GM18517 (cell line): ENCODE data around the gene VSIG4.
A peak's percentile ranks its signal among the peaks of the same experiment; 100 is the strongest.

Experiments
- ATAC-seq: cut with Tn5 transposase; IDR thresholded peaks from one replicate; pipeline ENCODE4 v1.9.1; 2021; ENCODE audit warnings: mild to moderate bottlenecking, moderate library complexity; ENCODE audit not compliant: unreplicated experiment

VSIG4 gene

DNA sequence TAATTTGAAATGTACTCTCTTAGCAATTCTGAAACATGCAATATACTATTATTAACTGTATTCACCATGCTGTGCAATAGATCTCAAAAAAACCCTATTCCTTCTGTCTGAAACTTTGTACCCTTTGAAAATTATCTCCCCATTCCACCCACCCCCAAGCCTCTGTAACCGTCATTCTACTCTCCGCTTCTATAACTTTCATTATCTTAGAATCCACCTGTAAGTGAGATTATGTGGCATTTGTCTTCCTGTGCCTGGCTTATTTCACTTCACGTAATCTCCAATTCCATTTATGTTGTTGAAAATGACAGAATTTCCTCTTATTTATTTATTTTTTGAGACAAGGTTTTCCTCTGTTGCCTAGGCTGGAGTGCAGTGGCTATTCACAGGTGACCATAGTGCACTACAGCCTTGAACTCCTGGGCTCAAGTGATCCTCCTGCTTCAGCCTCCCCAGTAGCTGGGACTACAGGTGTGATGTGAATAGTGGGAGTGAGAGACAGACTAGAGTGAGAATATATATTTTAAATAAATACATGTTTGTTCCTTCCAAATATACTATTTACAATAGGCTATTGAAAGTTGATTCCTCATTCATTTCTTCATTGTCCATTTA lies 30.5 kb downstream of the VSIG4 start:
- no peak for ATAC-seq

- no peak for ATAC-seq
Observed at GRCh38 chrX:66008328-66008970, 31.4 kb downstream of the VSIG4 start.

GRCh38 chrX:66007851-66008250 lies 32.0 kb downstream of the VSIG4 start:
- ATAC-seq: no peak

- no peak for ATAC-seq
Observed at GRCh38 chrX:66005830-66006449, 33.9 kb downstream of the VSIG4 start.

DNA sequence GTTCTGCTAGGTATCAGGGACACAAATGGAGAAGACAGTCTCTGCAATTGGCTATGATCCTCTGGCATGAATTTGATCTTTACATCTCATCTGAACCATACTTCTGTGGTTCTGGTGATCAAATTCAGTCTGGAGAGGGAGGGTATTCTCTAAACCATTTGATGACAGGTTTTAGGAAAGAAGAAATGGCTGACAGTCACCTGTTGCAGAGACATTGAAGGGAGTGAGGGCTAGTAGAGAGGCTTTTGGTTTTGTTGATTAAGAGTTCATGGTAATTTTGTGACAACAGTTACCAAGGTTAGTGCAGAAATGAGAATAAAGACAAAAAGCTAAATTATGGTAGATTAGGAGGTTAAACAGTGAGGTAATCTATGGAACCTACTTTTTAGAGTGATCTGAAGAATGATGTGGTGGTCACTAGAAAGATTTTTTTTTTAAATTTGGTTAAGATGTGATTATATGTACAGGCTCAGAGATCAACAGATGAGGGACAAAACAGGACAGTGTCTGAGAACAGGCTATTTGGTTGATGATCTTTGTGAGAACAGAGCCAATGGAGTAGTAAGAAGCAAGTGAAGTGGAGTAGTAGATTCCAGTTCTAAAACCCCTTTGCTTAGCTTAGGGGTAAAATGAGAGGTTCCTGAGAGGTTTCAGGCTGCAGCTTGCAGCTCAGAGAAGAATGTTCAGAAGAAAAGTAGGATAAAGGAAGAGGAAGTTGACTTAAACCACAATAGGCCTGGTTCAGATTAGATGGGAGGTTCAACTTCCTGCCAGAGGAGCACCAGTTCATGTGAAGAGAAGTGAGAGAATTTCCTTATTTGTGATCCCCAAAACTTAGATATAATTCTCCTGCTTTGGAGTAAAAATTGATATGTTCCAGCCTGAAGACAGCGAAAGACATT lies 34.7 kb downstream of the VSIG4 start:
- ATAC-seq: no peak

GRCh38 chrX:66002824-66003680 lies 36.8 kb downstream of the VSIG4 start:
- ATAC-seq: peak; percentile 73

DNA sequence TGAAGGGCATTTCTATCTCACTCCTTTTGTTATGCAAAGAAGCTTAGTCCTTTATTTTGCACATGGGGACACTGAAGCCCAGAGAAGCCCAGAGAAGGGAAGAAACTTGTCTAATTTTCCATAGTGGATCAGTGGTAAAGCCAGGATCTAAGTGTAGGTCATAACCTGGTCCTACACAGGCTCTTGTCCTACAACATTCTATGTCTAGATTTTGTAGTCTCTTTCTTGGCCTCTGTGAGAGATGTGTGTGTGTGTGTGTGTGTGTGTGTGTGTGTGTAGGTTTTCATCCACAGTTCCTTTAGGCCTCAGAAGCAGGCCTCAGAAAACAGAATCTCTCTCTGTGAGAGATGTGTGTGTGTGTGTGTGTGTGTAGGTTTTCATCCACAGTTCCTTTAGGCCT lies 38.3 kb downstream of the VSIG4 start:
- ATAC-seq: no peak

DNA sequence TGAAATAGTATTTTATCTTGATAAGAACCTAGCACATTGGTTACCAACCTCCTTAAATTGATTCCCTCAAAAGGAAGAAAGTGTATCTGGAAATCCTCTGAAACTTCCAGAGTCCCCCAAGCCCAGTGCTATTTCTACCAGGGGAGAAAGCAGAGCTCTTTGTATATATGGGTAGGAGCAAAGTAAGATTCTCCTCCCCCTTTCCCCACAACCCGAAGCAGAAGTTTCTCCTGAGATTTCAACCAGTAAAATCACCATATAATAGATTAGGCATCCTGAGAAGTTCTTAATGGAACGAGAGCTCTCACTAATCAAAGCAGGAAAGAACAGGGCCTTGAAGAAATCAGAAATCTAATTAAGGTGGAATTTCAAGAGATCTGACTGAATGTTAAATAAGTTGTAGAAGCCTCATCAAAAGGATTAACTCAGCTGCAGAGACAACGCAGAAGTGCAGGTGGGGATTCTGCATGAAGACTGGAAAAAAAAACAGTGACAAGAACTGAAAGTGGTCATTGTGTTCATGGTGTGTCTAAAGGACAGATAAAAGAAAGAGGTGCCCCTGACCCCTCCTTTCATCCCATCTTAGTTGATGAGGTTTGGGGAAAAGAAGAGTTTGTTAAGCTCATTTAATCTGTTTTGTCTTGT lies 39.1 kb downstream of the VSIG4 start:
- no peak for ATAC-seq

GRCh38 chrX:66000178-66000577 lies 39.7 kb downstream of the VSIG4 start:
- no peak for ATAC-seq

- ATAC-seq: no peak
Observed at GRCh38 chrX:65999563-66000148, 40.2 kb downstream of the VSIG4 start.

- ATAC-seq: no peak
Observed at GRCh38 chrX:65999029-65999562, 40.8 kb downstream of the VSIG4 start.

DNA sequence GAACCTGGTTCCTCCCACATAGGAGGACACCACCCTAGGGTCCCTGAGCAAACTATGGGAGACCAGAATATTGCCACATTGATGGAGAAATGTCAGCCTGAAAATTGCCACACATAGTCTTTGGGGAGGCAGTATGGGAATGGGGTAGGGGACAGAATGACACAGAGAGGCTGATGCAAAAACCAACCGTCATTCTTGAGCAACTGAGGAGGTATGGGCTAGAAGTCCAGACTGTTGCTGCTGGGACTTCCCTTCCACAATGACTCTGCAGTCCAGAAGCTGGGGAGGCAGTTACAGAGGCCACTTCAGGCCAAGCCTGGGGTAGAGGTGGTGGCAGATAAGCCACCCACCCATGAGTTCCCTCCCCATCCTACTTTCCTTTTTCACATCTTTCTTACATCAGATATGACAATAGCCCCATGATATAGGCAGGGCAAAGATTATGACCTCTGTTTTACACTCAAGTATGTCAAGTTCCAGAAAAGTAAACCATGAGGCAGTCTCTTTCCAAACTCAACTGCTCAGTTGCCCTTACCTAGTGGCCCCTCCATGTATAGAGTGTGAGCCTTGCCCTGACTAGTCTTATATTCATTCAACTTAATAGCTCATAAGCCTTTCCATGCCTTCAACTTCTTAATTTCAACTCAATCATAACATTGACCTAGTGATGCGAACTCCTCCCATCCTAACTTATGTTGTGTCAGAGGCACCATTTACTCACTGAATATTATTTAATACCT lies 41.7 kb downstream of the VSIG4 start:
- ATAC-seq: no peak

GRCh38 chrX:65994519-65995506 lies 45.1 kb downstream of the VSIG4 start:
- ATAC-seq: no peak

- ATAC-seq: no peak
Observed at GRCh38 chrX:65993915-65994460, 45.9 kb downstream of the VSIG4 start.

- ATAC-seq: no peak
Observed at GRCh38 chrX:65993332-65993731, 46.5 kb downstream of the VSIG4 start.

GRCh38 chrX:65990702-65991101 lies 49.2 kb downstream of the VSIG4 start:
- ATAC-seq: no peak

- ATAC-seq: no peak
Observed at GRCh38 chrX:65987811-65988210, 52.1 kb downstream of the VSIG4 start.
